Frontal cortex (tissue), 4 donors: ENCODE results near the gene THBS3. TPM values are rescaled to one million over a fixed set of nuclear protein-coding genes. Genes with fewer than 3 reads are reported as not detected.
"Not testable (repeated sequence)": the region's sequence is repeated elsewhere in the genome, so short reads cannot be mapped to it uniquely, and the experiment has no call there.

Experiments
- DNase-seq, 2 donors: peaks; one replicate each; pipeline ENCODE4 v3.0.0; 2012; ENCODE audit warnings: low spot score in 2 of 2
- FAIRE-seq: peaks from 2 replicates; lab custom pipeline; 2012; peaks lifted over from hg19 to GRCh38; lab: Jason Lieb, UNC
- total RNA-seq: library from RNA; depleted of rRNA; stranded (reverse); fragments of >200 nt; gene quantifications from one replicate; pipeline ENCODE4 v1.2.3, GENCODE V29; 2014
- donor health status: control.
- donor health status: control.
- donor health status: control.

The THBS3 gene
- total RNA-seq, 1 donor from 2014 or later, result 7.7 TPM

DNA sequence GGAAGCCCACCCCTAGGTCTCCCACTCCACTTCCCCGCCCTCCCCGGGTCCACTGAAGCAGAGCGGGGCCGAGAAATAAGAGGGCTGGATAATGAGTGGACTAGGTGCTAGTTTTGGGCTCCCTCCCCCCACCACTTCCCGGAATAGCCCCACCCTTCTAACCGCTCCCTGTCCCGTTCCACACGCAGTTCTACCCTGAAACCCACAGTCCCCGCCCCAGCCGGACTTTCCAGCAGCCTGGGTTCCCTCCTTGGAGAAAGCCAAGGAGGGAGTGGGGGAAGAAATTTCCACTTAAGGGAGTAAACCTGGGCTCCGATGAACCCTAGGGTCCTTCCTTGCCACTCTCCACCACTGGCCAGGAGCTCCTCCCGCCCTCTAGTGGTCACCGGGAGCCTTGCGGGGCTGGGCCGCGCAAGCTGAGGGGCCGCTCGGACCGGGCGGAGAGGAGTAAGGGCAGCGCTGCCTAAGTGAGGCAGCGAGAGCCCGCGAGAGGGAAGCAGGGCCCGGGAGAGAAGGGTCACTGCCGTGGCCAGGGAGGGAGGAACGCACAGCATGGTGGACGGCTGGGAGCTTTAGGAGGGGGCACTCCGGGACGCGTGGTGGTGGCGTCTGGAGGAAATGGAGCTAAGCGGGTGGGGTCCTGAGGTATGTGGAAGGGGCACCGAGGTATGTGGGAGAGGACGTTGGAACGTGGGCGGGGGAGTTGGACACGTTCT lies 14.3 kb downstream of the THBS3 start:
- no peak for FAIRE-seq
- DNase-seq, result peak; percentile 84 to 85

DNA sequence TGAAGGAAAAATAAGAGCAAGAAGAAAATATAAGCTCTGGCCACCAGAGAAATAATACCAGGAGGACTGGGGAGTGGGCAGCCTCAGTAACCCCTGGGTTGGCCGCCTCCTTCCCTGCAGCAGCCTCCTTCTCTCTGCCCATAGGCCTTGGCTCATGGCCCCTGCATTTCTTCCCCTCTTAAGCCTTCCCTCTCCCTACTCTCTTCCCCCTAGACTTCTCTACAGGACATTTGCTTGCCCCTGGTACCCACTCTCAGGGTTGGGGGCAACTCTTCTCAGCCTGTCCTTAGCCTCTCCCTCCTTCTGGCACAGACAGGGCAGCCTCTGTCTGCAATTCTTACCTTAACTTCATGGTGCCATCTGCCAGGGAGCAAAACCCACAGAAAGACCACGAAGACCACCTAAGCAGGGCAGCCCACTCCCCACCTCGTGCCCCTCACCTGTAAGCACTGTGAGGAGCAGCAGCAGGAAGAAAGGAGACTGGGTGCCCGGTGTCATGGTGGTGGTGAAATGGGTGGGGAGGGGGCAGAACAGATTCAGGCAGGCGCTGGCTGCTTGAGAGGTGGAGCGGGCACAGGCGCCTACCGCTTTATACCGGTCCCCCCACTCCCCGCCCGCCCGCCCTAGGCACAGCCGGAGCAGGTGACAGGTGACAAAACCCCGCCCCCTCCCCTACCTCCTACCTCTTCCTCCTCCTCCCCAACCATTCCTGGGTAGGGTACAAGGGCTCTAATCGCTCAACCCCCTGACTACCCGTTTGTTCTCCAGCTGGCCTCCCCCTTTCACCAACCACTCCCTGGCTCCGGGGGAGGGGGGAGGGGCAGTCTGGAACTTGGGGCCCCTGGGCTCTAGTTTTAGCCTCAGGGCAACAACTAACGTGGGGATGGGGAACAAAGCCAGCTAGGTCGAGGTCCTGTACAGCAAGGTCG lies 15.1 kb downstream of the THBS3 start:
- FAIRE-seq, result no peak
- DNase-seq, result no peak

DNA sequence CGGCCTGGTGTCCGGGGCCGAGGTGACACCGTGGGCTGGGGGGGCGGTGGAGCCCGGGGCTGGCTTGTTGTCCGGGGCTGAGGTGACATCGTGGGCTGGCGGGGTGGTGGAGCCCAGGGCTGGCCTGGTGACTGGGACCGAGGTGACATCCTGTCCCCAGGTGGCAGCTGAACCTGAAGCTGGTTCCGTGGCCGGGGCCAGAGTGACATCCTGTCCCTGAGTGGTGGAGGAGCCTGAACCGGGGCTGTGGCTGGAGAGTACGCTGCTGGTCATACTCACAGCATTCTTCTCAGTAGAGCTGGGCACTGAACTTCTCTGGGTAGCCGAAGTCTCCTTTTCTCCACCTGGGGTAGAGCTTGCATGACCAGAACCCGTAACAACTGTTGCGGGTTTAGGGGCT lies 15.8 kb downstream of the THBS3 start:
- no peak for FAIRE-seq
- no peak for DNase-seq

DNA sequence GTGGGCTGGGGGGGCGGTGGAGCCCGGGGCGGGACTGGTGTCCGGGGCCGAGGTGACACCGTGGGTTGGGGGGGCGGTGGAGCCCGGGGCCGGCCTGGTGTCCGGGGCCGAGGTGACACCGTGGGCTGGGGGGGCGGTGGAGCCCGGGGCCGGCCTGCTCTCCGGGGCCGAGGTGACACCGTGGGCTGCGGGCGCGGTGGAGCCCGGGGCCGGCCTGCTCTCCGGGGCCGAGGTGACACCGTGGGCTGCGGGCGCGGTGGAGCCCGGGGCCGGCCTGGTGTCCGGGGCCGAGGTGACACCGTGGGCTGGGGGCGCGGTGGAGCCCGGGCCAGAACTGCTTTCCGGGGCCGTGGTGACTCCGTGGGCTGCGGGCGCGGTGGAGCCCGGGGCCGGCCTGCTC lies 17.8 kb downstream of the THBS3 start:
- FAIRE-seq, DNase-seq: not testable (repeated sequence)

DNA sequence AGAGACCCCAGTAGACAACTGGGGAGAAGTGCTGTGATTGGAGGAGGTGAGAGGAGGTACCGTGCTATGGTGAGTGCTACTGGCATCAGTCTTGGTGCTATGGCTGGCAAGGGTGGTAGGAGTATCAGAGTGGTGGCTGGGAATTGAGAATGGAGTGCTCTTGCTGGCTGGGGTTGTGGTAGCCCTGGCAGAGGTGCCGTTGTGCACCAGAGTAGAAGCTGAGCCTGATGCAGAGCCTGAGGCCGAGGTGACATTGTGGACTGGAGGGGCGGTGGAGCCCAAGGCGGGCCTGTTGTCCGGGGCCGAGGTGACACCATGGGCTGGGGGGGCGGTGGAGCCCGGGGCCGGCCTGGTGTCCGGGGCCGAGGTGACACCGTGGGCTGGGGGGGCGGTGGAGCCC lies 19.4 kb downstream of the THBS3 start:
- FAIRE-seq (no peak), DNase-seq (no peak)

DNA sequence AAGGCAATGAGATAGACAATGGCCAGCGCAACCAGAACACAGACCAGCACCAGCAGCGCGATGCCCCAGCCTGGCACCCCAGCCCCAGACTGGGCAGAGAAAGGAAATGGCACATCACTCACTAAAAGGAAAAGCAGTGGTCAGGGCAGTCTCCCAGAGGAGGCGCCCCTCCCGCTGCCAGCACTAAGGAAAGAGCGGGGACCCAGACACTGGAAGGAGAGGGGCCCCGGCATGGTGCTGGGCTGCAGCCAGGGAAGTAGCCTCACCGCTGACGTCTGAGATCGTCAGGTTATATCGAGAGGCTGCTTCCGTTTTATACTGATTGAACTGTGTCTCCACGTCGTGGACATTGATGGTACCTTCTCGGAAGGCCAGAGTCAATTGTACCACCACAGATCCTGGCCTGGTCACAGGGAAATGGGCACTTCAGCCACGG lies 20.2 kb downstream of the THBS3 start:
- no peak for DNase-seq
- FAIRE-seq, result no peak

DNA sequence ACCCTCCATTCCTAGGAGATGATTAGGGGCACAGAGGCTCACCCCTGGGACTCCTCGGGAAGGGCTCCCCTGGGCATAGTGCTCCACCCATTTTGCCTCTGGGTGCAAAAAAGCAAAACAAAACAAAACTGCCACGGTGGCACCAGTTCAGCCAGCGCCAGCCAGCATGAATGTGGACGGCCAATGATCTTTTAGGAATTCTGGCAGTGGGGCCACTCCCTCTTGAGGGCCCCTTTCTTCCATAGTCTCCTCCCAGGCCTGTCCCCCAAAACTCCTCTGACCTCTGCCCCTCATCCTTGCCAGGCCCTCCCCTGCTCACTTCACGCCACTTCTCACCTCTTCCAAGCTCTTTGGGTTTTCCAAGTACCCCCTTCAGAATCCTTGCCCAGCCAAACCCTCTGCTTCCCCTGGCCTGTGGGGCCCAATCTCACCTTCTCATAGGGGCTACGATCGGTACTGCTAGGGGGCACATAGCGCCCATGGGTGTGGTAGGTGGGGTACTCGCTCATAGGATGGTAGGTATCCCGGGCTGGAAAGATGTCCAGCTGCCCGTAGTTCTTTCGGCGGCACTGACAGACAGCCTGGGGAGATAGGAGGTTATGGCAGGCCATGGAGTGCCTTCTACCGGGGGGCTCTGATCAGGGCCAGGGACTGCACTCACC lies 20.8 kb downstream of the THBS3 start:
- no peak for DNase-seq
- no peak for FAIRE-seq

DNA sequence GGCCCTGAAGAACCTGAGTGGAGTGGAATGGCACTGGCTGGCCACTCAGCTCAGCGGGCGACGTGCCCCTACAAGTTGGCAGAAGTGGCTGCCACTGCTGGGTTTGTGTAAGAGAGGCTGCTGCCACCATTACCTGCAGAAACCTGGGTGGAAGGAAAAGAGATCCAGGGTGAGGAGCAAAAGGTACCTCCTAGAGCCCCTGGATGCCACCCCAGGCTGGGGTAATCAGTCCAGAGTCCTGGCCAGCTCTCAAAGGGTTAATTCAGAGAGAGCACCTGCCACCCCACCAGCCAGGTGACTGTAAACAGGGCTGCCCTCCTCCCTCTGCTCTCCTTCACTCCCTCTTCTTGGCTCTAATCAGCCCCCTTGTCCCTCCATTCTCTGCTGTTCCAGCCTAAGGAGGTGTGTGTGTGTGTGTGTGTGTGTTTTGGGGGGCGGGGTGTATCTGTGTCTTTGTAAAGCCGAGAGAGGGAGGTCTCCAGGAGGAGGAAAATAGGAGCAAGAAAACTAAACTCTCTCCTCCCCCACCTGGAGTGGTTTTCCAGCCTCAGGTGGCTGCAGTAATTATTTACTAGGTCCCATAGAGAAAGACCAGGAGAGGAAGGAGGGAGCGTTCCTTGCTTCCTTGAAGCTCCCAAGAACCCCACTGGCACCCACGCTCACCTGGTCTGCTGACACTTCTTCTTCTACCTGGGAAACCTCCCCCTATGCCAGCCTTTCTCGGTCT lies 21.5 kb downstream of the THBS3 start:
- DNase-seq, result no peak
- no peak for FAIRE-seq

DNA sequence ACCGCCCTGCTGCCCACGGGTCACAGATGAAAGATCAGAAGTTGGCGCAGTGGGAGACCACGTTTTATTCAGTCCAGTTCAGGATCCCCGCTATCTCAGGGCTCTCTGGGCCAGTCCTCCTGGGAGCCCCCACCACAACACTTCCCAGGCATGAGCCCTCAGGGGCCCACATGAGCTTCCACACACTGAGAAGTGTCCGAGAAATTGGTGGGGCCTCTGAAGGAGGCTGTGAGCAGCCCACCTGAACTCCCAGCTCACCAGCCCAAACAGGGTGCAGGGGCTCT lies 22.0 kb downstream of the THBS3 start:
- DNase-seq (no peak), FAIRE-seq (no peak)

DNA sequence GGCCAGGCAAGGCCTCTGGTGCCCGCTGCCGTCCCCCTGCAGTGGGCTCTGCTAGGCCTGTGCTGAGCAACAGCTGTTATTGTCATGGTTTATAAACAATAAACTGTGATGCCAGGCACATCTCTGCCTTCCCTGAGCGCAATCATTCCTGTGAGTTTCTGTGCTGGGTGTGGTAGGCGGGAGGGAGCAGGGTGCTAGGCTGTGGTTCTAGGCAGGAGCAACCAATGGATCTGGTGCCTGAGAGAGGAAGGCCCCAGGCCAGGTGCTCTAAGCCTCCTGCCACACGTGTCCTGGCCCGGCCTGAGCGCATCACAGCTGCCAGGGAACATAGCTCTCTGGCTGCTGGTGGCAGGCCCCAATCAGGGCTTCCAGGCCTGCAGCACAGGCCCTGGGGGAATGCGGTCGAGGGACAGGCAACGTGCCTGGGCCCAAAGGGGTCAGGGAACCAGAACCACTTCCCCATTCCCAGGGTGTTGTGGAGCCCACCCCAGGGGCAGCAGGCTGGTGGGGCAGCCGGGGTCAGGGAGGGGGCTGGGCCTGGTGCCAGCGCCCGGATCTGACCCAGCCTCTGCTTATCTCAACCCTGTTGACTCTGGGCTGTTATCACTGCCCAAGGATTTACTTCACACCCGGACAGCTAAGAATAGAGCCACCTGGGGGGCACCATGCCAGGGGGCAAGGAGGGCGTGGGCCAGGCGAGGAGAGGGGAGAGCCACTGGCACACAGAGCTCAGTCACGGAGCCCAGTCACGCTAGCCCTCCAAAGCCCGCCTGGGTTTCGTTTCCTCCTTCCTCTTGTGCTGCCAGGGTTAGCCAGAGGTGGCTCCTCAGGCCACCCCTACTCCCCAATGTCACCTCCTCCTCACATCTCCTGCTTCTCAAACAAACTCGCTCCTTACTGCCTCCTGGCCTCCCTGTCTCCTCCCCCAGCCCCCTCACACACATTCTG lies 22.6 kb downstream of the THBS3 start:
- FAIRE-seq (no peak), DNase-seq (no peak)

DNA sequence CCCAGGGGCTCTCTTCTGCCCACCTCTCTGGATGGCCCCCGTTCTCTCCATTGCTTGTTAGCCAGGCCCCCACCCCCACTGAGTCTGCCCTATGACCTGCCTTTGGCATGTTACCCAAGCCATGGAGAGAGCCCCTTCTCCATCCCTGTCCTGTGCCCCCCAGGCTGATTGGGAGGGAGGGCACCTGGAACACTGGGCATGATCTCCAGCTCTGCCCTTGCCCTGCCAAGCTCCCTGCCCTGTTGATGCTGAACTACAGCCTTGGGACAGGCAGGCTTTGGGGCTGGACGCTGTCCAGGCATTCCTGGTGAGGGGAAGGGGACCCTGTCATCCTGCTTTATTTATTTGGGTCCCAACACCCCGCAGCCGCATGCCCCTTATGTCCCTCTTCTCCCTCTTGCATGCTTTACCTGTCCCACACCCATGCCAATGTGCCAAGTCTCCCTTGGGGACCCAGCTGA lies 23.3 kb downstream of the THBS3 start:
- no peak for DNase-seq
- FAIRE-seq, result no peak

DNA sequence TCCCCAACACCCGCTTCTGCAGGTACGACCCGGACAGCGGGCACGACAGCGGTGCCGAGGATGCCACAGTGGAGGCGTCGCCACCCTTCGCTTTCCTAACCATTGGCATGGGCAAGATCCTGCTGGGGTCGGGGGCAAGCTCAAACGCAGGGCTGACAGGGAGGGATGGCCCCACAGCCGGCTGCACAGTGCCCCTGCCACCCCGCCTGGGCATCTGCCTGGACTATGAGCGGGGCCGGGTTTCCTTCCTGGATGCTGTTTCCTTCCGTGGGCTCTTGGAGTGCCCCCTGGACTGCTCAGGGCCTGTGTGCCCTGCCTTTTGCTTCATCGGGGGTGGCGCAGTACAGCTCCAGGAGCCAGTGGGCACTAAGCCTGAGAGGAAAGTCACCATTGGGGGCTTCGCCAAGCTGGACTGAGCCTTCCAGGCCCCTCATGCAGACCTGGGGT lies 23.9 kb downstream of the THBS3 start:
- no peak for DNase-seq
- no peak for FAIRE-seq

DNA sequence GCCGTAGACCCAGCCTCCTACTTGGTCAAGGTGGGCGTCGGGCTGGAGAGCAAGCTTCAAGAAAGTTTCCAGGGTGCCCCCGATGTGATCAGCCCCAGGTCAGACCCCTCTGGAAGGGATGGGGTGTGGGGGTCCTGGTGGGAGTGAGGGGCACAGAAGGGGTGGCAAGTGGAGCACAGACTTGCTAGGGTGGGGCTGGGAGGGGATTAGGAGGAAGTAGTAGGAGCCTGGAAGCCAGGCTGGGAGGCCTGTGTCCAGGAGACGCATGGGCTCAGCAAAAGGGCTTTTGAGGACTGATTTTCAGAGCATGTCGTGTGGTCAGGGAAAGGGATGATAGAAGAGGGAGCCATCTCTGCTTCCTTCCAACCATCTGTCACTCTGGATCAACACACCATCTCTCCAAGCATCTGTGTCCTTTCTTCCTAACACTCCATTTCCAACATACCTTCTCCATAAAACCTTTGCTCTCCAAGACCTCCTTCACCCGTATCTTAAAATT lies 25.6 kb downstream of the THBS3 start:
- no peak for FAIRE-seq
- no peak for DNase-seq

DNA sequence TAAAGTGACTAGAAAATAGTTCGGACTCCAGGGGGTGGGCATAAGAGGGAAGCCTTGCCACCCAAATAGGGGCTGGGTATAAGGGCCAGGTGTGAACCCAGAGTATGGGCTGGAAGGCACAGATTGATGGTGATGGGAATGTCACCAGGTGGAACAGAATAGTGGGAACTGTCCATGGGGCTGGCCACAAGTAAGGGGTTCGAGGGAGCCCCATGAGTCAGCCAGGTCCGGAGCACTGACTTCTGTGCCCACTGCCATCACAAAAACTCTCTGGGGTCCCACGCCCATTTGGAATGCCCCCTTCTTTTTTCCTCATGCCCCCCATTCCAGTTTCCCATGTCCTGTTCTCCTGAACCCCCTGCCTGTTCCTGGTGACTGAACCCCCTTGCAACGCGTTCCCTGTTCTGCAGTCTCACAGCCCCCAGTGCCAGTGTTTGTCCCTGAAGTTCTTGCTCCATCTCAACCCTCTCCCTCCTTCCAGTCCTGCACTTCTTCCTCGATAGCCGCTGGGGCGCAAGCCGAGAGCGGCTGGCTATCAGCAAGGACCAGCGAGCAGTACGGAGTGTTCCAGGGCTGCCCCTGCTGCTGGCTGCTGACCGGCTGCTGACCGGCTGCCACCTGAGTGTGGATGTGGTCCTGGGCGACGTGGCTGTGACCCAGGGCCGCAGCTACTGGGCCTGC lies 26.2 kb downstream of the THBS3 start:
- FAIRE-seq (no peak), DNase-seq (no peak)

DNA sequence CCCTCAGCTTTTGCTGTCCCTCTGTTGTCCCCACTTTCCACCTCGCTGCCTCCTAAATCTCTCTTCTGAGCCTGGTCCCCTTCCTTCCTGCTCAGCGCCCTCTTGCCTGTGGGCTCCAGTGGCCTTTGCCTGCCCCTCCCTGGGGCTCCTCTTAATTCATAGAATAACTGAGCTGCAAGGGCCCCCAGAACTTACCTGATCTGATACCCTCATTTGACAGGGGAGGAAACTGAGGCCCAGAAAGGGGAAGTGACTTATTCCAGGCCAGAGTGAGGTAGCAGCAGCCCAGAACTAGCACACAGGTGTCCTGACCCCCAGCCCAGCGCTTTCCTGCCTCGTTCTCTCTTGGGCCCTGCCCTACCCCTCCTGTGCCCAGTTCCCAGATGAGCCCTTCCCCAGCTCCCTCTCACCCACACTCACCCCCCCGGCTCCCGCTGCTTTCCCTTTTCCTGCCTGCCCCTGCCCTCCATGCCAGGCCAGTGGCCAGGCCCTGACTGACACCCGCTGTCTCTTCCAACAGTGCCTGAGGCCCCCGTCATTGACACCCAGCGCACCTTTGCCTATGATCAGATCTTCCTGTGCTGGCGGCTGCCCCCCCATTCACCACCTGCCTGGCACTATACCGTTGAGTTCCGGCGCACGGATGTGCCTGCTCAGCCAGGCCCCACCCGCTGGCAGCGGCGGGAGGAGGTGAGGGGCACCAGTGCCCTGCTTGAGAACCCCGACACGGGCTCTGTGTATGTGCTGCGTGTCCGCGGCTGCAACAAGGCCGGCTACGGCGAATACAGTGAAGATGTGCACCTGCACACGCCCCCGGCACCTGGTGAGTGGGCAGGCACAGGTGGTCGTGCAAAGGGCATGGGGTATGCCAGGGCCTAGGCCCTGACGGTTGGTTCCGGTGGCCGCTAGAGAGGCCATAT lies 28.3 kb downstream of the THBS3 start:
- DNase-seq, result no peak
- no peak for FAIRE-seq

DNA sequence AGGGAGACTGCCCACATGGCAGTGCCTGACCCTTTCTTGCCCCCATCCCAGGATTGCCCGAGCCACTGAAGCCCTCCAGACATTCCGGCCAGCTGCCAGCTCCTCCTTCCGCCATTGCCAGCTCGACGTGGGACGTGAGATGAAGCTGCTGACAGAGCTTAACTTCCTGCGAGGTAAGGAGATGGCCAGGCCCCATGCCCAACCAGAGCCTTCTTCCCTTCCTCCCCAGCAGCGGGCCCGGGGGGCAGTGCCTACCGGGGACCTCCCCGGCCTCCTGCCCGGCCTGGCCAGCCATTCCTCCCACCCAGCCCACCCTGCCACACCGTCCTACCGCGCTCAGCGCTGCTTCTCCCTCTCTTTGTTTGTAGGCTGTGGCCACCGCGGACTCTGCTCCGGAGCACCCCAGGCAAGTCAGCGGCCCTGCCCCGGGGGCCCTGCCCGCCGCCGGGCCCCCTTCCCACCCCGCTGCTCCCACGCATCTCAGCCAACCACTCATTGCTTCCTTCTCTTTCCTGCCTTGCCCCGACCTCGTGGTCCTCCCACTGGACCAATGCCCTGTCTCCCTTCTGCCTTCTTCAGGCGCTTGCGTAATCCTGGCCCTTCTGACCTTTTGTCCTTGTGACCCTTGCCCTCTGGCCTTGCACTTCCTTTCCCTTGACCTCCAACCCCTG lies 29.1 kb downstream of the THBS3 start:
- FAIRE-seq (no peak), DNase-seq (peak in 1 of 2 donors; percentile 34)

DNA sequence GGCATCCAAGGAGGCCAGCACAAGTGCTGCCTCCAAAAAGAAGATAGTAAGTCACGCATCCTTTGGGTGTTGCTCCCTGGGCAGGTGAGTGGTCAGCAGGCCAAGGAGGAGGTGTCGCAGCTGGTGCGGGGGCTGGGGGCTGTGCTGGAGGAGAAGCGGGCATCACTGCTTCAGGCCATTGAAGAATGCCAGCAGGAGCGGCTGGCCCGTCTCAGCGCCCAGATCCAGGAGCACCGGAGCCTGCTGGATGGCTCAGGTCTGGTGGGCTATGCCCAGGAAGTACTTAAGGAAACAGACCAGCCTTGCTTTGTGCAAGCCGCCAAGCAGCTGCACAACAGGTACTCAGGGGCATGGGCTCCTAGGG lies 29.8 kb downstream of the THBS3 start:
- DNase-seq, result no peak
- FAIRE-seq, result no peak
